HL-60 (cell line): Measurements from ENCODE around the gene NLRP6.
"Not testable (repeated sequence)": the region's sequence is repeated elsewhere in the genome, so short reads cannot be mapped to it uniquely, and the experiment has no call there.

Experiments
- GABPA ChIP-seq: IDR thresholded peaks from 2 replicates; pipeline ENCODE4 v1.6.1; 2012; ENCODE audit warnings: low read depth
- POLR2AphosphoS5 ChIP-seq: IDR thresholded peaks from 2 replicates; pipeline ENCODE4 v1.6.1; 2012; ENCODE audit warnings: low read depth
- TF ChIP-seq, protein P1 (sequence below): IDR thresholded peaks from one replicate; pipeline ENCODE4 v1.5.1; 2011; ENCODE audit warnings: low read length, control low read depth, inconsistent platforms; ENCODE audit not compliant: insufficient read depth
- TF ChIP-seq, protein P2 (sequence below): IDR thresholded peaks from 2 replicates; pipeline ENCODE4 v1.6.1; 2012; ENCODE audit warnings: low read depth; ENCODE audit not compliant: insufficient replicate concordance

GRCh38 chr11:317668-318404, 39.6 kb downstream of the NLRP6 start:
- TF ChIP-seq, protein P1, sequence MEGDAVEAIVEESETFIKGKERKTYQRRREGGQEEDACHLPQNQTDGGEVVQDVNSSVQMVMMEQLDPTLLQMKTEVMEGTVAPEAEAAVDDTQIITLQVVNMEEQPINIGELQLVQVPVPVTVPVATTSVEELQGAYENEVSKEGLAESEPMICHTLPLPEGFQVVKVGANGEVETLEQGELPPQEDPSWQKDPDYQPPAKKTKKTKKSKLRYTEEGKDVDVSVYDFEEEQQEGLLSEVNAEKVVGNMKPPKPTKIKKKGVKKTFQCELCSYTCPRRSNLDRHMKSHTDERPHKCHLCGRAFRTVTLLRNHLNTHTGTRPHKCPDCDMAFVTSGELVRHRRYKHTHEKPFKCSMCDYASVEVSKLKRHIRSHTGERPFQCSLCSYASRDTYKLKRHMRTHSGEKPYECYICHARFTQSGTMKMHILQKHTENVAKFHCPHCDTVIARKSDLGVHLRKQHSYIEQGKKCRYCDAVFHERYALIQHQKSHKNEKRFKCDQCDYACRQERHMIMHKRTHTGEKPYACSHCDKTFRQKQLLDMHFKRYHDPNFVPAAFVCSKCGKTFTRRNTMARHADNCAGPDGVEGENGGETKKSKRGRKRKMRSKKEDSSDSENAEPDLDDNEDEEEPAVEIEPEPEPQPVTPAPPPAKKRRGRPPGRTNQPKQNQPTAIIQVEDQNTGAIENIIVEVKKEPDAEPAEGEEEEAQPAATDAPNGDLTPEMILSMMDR = not testable (repeated sequence)
- not testable (repeated sequence) for TF ChIP-seq POLR2AphosphoS5, GABPA
- TF ChIP-seq, protein P2, sequence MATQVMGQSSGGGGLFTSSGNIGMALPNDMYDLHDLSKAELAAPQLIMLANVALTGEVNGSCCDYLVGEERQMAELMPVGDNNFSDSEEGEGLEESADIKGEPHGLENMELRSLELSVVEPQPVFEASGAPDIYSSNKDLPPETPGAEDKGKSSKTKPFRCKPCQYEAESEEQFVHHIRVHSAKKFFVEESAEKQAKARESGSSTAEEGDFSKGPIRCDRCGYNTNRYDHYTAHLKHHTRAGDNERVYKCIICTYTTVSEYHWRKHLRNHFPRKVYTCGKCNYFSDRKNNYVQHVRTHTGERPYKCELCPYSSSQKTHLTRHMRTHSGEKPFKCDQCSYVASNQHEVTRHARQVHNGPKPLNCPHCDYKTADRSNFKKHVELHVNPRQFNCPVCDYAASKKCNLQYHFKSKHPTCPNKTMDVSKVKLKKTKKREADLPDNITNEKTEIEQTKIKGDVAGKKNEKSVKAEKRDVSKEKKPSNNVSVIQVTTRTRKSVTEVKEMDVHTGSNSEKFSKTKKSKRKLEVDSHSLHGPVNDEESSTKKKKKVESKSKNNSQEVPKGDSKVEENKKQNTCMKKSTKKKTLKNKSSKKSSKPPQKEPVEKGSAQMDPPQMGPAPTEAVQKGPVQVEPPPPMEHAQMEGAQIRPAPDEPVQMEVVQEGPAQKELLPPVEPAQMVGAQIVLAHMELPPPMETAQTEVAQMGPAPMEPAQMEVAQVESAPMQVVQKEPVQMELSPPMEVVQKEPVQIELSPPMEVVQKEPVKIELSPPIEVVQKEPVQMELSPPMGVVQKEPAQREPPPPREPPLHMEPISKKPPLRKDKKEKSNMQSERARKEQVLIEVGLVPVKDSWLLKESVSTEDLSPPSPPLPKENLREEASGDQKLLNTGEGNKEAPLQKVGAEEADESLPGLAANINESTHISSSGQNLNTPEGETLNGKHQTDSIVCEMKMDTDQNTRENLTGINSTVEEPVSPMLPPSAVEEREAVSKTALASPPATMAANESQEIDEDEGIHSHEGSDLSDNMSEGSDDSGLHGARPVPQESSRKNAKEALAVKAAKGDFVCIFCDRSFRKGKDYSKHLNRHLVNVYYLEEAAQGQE = not testable (repeated sequence)
